Astrocyte (in vitro differentiated cells and primary cell): Measurements from ENCODE around the gene PXT1. TPM values are rescaled to one million over a fixed set of nuclear protein-coding genes. Genes with fewer than 3 reads are reported as not detected.

Experiments
- DNase-seq: peaks from one replicate; pipeline ENCODE4 v3.0.0-alpha.2; 2010; ENCODE audit warnings: low read depth
- FAIRE-seq: peaks from 2 replicates; lab custom pipeline; 2011; peaks lifted over from hg19 to GRCh38; lab: Jason Lieb, UNC
- H2AFZ ChIP-seq: 2 replicates; pipeline ENCODE4 v1.6.0; 2012; ENCODE audit warnings: low read depth, low read length, inconsistent platforms
- H3K27ac ChIP-seq: 2 replicates; pipeline ENCODE4 v1.5.1; 2011; ENCODE audit warnings: low read depth, low read length, inconsistent platforms
- H3K27me3 ChIP-seq: 2 replicates; pipeline ENCODE4 v1.6.0; 2011; ENCODE audit warnings: low read length, inconsistent platforms; ENCODE audit not compliant: insufficient read depth
- H3K36me3 ChIP-seq: 2 replicates; pipeline ENCODE4 v1.5.1; 2011; ENCODE audit warnings: low read length, inconsistent platforms; ENCODE audit not compliant: insufficient read depth
- H3K4me1 ChIP-seq: 2 replicates; pipeline ENCODE4 v1.5.1; 2011; ENCODE audit warnings: low read length, inconsistent platforms; ENCODE audit not compliant: insufficient read depth
- H3K4me2 ChIP-seq: 2 replicates; pipeline ENCODE4 v1.6.0; 2012; ENCODE audit warnings: low read length, inconsistent platforms
- H3K4me3 ChIP-seq: 2 replicates; pipeline ENCODE4 v1.5.1; 2011; ENCODE audit warnings: low read depth, mild to moderate bottlenecking, low read length, inconsistent platforms; ENCODE audit not compliant: insufficient read depth
- H3K79me2 ChIP-seq: 2 replicates; pipeline ENCODE4 v1.6.0; 2012; ENCODE audit warnings: mild to moderate bottlenecking, low read length, inconsistent platforms; ENCODE audit not compliant: insufficient read depth
- H3K9ac ChIP-seq: 2 replicates; pipeline ENCODE4 v1.6.0; 2012; ENCODE audit warnings: mild to moderate bottlenecking, low read length, inconsistent platforms
- H3K9me3 ChIP-seq: 2 replicates; pipeline ENCODE4 v1.5.1; 2012; ENCODE audit warnings: low read depth, mild to moderate bottlenecking, low read length, inconsistent platforms; ENCODE audit not compliant: insufficient read depth
- H4K20me1 ChIP-seq: 2 replicates; pipeline ENCODE4 v1.6.0; 2012; ENCODE audit warnings: low read length, inconsistent platforms; ENCODE audit not compliant: insufficient read depth
- H3K27ac Mint-ChIP-seq: one replicate; pipeline ENCODE4 v1.8.0; 2021; ENCODE audit warnings: mild to moderate bottlenecking, mixed read lengths; ENCODE audit not compliant: unreplicated experiment
- H3K27me3 Mint-ChIP-seq: one replicate; pipeline ENCODE4 v1.8.0; 2021; ENCODE audit warnings: low read depth, mixed read lengths; ENCODE audit not compliant: unreplicated experiment
- H3K36me3 Mint-ChIP-seq: one replicate; pipeline ENCODE4 v1.8.0; 2021; ENCODE audit warnings: low read depth, mixed read lengths; ENCODE audit not compliant: unreplicated experiment
- H3K4me1 Mint-ChIP-seq: one replicate; pipeline ENCODE4 v1.8.0; 2021; ENCODE audit warnings: low read depth, mixed read lengths; ENCODE audit not compliant: unreplicated experiment
- H3K4me3 Mint-ChIP-seq: one replicate; pipeline ENCODE4 v1.8.0; 2021; ENCODE audit warnings: mild to moderate bottlenecking, moderate library complexity, mixed read lengths; ENCODE audit not compliant: unreplicated experiment
- H3K9me3 Mint-ChIP-seq: one replicate; pipeline ENCODE4 v1.8.0; 2021; ENCODE audit warnings: mild to moderate bottlenecking, mixed read lengths; ENCODE audit not compliant: unreplicated experiment
- EZH2 ChIP-seq: IDR thresholded peaks from 2 replicates; pipeline ENCODE4 v1.6.1; 2012; ENCODE audit warnings: mild to moderate bottlenecking, low read length, inconsistent platforms; ENCODE audit not compliant: insufficient read depth
- total RNA-seq: library from RNA; stranded (reverse); gene quantifications from 2 replicates; pipeline ENCODE4 v1.2.1, GENCODE V29; 2021
- TF ChIP-seq, protein P1 (sequence below): IDR thresholded peaks from 2 replicates; pipeline ENCODE4 v1.5.1; 2011; ENCODE audit warnings: low read depth, mild to moderate bottlenecking, inconsistent platforms, low read length, moderate library complexity; ENCODE audit not compliant: insufficient read depth

The PXT1 gene
- total RNA-seq, 1 donor from 2014 or later, result 0.09 TPM

DNA sequence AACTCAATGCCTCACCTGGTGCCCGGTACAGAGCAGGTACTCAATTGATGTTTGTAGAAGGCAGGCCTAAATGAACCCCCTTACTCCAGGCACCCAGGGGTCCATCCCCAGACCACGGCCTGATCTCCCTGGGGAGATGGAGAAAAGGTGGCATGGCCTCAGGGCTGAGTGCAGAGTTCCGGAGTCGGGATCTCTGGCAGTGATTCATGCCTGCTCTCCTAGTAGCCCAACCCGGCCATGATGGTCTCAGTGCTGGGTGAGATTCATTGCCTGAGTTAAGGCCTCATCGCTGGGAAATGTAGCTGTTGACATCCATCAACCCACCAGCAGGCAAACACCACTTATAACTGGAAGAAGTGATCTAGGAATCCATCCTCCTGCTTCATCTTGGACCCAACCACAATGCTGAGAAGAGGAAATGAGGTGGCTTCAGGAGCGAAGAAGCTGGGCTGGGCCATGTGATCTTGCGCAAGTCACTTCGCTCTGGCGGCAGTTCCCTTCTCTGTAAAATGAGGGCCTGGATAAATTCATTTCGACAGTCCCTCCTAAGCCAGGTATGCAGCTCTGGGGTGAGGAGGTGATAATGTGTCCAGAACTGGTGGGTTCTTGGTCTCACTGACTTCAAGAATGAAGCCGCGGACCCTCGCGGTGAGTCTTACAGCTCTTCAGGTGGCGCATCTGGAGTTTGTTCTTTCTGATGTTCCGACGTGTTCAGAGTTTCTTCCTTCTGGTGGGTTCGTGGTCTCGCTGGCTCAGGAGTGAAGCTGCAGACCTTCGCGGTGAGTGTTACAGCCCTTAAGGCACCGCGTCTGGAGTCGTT lies 79.9 kb downstream of the PXT1 start:
- H3K9me3 Mint-ChIP-seq, result peaks cover 2% of the 10 kb centered on the region
- H3K4me3 ChIP-seq, result no peak overlapping the region
- DNase-seq (no peak), FAIRE-seq (no peak)
- H3K27me3 Mint-ChIP-seq, result peaks cover 7% of the 10 kb centered on the region
- H3K4me1 Mint-ChIP-seq, result peaks cover 15% of the 10 kb centered on the region
- TF ChIP-seq, protein P1, sequence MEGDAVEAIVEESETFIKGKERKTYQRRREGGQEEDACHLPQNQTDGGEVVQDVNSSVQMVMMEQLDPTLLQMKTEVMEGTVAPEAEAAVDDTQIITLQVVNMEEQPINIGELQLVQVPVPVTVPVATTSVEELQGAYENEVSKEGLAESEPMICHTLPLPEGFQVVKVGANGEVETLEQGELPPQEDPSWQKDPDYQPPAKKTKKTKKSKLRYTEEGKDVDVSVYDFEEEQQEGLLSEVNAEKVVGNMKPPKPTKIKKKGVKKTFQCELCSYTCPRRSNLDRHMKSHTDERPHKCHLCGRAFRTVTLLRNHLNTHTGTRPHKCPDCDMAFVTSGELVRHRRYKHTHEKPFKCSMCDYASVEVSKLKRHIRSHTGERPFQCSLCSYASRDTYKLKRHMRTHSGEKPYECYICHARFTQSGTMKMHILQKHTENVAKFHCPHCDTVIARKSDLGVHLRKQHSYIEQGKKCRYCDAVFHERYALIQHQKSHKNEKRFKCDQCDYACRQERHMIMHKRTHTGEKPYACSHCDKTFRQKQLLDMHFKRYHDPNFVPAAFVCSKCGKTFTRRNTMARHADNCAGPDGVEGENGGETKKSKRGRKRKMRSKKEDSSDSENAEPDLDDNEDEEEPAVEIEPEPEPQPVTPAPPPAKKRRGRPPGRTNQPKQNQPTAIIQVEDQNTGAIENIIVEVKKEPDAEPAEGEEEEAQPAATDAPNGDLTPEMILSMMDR, result no peak
- no peak for TF ChIP-seq EZH2
- no peaks in the 10 kb centered on the region for H3K36me3 ChIP-seq
- H3K27ac Mint-ChIP-seq, result no peak overlapping the region
- no peaks in the 10 kb centered on the region for H3K79me2 ChIP-seq
- no peak overlapping the region for H2AFZ ChIP-seq
- H3K9ac ChIP-seq, result no peak overlapping the region
- H3K27ac ChIP-seq, result no peak overlapping the region
- H3K4me3 Mint-ChIP-seq, result no peak overlapping the region
- H4K20me1 ChIP-seq, result no peaks in the 10 kb centered on the region
- peaks cover 19% of the 10 kb centered on the region for H3K4me1 ChIP-seq
- no peaks in the 10 kb centered on the region for H3K36me3 Mint-ChIP-seq
- no peak overlapping the region for H3K4me2 ChIP-seq
- H3K9me3 ChIP-seq, result no peaks in the 10 kb centered on the region
- H3K27me3 ChIP-seq, result no peaks in the 10 kb centered on the region

DNA sequence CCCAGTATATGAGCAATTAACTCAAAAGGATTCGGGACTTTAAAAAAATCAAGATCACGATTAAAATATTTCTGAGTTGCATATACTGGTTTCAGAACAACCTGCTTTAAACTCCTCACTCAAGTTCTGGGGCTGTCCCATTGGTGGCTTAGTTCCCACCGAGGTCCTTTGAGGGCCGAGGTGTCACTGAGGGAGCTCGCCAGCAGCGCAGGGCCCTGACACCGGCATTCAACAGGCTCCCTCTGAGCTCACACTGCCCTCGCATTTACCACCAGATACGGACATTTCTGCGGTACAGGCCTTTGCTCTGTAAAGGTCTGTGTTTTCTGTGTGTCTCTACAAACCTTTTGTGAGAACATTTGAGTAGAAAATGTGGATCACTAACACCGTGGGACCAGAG lies 81.6 kb downstream of the PXT1 start:
- Mint-ChIP-seq H3K36me3 (no peaks in the 10 kb centered on the region), H3K9me3 (peaks cover 2% of the 10 kb centered on the region), H3K4me1 (peaks cover 15% of the 10 kb centered on the region), H3K4me3 (no peak overlapping the region), H3K27ac (no peak overlapping the region), H3K27me3 (peaks cover 6% of the 10 kb centered on the region)
- H3K27me3 ChIP-seq, result no peaks in the 10 kb centered on the region
- H3K9me3 ChIP-seq, result no peaks in the 10 kb centered on the region
- H3K4me3 ChIP-seq, result no peak overlapping the region
- H3K4me2 ChIP-seq, result no peak overlapping the region
- no peak for DNase-seq
- H4K20me1 ChIP-seq, result no peaks in the 10 kb centered on the region
- no peak overlapping the region for H2AFZ ChIP-seq
- no peak overlapping the region for H3K9ac ChIP-seq
- H3K27ac ChIP-seq, result no peak overlapping the region
- H3K4me1 ChIP-seq, result peaks cover 19% of the 10 kb centered on the region
- no peaks in the 10 kb centered on the region for H3K79me2 ChIP-seq
- TF ChIP-seq EZH2, result no peak
- TF ChIP-seq, protein P1, result no peak
- H3K36me3 ChIP-seq, result no peaks in the 10 kb centered on the region
- FAIRE-seq, result no peak
